GM19240 (cell line): ENCODE results near the gene RAP1GAP.

ENCODE experiments used
- DNase-seq: peaks from one replicate; pipeline ENCODE4 v3.0.0; 2011; ENCODE audit warnings: low spot score; ENCODE audit not compliant: insufficient read length

Gene RAP1GAP

GRCh38 chr1:21594501-21594900 is 74.7 kb downstream of the RAP1GAP start:
- no peak for DNase-seq

GRCh38 chr1:21593231-21593630 is 75.9 kb downstream of the RAP1GAP start:
- DNase-seq, result no peak

DNA sequence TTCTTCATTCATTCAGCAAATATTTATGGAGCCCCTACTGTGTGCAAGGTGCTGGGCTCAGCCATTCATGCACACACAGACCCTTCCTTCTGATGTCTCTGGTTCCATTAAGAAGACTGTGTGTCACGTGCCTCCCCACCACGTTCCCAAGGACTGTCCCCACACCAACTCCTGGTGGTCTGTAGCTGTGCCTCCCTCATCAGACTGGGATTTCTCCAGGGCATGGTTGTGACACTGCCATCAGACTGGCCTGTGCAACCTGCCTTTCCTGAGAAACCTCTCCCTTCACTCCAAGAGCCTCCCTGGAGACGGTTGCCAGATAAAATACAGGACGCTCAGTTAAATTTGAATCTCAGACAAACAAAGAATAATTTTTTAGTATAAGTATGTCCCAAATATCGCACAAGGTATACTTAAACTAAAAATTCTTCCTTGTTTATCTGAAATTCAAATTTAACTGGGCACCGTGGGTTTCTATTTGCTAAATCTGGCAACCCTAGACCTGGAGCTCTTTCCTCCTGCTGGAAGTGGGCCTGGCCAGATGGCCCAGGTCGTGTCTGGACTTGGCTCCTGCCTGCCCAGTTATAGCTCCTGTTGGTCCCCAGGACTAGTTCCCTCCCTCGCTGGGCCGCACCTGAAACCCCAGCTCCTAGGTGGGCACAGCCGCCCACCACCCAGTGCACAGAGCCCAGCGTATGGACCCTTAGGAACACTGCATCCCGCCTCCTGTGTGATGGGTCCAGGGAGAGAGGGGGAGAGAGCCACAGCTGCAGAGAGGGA is 76.9 kb downstream of the RAP1GAP start:
- DNase-seq, result no peak

DNA sequence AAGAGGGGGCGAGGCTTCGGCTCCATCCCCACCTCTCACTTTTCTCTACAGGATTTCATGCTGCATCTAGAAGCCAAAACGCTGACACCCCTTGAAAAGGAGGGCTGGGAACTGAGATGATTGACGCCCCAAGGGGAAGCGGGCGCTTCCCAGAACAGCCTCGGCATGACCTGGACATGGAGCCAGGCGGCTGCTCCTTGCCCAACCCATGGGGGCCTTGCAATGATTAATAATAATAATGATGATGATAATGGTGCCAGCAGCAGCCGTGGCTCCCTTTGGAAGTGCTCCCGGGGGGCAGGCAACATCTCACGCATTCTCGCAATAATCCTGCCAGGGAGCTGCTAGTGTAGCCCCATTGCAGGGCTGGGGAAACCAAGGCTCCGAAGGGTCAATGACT is 78.2 kb downstream of the RAP1GAP start:
- DNase-seq, result no peak

DNA sequence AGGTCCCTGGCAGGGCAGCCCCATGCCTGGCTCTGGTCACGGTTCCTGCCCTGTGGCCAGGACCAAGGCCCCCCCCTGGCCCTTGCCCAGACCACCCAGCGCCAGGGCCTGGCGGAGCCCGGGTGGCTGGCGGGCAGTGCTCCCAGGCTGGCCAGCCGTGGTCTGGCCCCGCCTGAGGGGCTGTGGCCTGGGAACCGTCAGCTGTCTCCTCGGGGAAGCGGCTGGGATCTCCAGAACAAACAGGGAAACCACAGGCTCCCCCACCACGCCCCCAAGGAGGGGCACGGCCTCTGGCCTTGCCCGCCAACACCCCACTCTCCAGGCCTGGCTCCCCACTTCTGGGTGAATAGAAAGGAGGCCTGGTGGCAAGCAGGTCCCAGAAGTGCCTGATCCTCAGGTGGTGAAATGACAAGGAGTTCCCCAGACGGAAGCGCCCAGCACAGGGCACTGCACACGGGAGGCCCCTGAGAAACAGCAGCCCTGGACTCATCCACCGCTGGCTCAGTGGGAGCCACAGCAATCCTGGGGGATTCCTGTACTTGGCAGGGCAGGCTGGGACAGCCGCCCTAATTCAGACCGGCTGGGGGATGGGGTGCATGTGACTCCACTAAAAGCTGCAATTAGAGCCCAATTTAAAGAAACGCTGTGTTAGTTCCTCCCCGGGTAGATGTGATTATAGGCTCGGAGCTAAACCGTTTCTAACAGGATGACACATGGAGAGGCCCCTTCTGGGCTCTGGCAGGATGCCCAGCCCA is 78.9 kb downstream of the RAP1GAP start:
- no peak for DNase-seq

DNA sequence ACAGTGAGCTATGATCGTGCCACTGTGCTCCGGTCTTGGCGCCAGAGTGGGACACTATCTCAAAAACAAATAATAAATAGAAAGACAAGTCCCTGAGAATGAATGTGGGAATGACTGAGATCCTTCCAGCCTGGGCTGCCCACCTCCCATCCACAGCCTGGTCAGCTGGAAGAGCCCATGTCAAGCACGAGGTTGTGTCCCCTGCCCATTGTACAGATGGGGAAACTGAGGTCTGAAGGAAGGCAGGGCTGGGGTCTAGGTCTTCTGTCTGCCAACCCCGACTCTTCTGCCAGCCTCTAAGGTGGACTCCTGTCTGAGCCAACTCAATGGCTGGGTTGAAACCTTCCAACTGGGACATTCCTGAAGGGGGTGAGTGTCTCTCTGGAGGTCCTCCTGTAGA is 79.5 kb downstream of the RAP1GAP start:
- DNase-seq, result no peak

DNA sequence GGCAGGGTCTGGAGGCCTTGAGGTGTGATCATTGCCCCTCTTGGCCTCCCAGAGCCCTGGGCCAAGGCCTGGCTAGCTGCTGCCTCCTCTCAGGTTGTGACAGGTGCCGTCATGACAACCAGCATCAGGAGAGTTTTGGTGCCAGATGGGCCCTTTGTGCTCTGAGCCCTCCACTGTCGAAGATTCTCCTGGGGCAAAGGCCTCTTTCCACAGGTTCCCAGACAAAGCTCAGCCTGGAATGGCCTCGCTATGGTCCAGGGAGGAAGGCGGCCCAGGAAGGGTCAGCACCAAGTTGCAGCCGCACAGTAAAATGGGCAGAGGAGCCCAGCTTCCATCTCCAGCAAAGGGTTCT is 81.6 kb downstream of the RAP1GAP start:
- DNase-seq, result no peak

DNA sequence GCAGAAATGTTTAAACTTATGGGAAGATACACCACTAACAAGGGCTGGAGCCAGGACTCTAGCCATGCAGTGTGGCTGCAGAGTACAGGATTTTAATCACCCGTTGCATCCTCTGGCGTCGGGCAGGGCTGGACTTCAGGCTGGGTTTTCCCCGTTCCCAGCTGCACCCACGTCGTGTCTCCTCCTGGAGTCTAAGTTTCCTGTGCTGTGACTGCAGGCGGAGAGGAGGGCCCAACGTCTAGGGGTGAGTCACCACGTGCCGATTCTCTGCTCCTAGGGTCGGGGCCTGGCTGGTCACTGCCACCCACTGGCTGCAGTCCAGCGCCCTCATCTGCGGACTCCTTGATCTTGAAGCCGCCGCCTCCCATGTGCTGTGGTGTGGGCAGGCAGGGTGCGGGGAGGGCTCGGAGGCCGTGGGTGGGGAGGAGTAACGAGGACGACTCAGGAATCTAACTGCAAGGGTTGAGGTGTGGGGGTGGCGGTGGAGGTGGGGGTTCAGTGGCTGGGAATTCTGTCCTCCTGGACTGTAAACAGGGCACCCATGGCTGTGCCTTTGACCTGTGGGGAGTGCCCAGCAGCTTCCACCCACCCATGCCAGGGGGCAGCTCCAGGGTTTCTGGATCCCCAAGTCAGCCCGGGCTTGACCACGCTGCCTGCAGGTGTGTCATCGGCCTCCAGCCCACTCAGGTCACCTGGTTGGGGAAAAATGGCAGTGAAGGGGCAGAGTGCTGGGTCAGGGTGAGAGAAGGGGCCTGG is 82.1 kb downstream of the RAP1GAP start:
- no peak for DNase-seq

DNA sequence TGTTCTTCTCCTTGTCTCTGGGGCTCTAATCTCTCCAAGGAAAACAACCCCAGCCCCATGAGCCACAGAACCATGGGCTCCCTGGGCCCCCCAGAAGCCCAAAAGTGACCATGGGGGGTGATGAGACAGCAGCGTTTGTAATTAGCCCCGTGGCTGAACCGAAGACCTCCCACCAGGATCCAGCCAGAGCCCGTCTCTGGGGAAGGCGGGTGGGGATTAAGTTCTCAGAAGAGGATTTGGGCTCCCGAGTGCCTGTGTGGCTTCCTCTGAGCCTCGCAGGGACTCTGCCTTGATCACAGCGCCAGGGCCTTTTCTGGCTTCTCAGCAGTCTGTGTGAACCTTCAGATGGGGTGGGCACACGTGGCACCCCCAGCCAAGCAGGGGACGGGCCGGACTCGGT is 82.9 kb downstream of the RAP1GAP start:
- DNase-seq, result no peak

GRCh38 chr1:21585037-21585436 is 84.1 kb downstream of the RAP1GAP start:
- DNase-seq, result no peak

DNA sequence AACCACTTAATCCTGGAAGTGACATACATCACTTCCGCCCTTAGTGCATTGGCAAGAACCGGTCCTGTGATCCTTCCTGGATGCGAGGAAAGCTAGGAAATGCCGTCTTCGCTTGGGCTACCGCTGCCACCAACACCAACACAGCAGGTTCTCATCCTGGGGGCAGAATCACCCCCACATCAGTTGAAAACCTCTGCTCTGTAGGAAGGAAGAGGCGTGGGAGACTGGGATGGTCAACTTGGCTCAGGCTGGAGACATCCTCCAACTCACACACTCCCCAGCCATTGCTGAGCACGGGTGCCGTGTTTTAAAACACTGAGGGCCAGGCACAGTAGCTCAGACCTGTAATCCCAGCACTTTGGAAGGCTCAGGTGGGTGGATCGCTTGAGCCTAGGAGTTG is 85.1 kb downstream of the RAP1GAP start:
- no peak for DNase-seq

- DNase-seq, result no peak
Measured at GRCh38 chr1:21579791-21580190, 89.4 kb downstream of the RAP1GAP start.

- no peak for DNase-seq
Measured at GRCh38 chr1:21577933-21578332, 91.2 kb downstream of the RAP1GAP start.

- no peak for DNase-seq
Measured at GRCh38 chr1:21577324-21577723, 91.8 kb downstream of the RAP1GAP start.

DNA sequence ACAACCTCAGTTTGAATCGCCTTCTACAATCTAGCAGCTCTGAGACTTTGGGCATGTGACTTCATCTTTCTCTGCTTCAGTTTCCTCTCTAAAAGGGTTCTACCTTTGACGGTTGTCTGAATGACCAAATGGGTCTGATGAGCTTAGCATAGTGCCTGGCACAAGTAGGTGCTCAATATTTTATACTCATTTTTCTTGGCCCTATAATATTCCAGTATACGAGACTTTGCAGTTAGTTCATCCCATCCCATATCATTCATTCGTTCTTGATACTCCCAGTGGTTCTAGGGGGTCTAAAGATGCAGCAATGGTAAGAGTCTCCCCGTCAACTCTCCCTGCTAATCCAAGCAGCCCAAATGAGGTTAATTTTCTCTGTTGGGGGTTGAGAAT is 92.4 kb downstream of the RAP1GAP start:
- DNase-seq, result no peak

- no peak for DNase-seq
Measured at GRCh38 chr1:21576031-21576797, 92.9 kb downstream of the RAP1GAP start.

DNA sequence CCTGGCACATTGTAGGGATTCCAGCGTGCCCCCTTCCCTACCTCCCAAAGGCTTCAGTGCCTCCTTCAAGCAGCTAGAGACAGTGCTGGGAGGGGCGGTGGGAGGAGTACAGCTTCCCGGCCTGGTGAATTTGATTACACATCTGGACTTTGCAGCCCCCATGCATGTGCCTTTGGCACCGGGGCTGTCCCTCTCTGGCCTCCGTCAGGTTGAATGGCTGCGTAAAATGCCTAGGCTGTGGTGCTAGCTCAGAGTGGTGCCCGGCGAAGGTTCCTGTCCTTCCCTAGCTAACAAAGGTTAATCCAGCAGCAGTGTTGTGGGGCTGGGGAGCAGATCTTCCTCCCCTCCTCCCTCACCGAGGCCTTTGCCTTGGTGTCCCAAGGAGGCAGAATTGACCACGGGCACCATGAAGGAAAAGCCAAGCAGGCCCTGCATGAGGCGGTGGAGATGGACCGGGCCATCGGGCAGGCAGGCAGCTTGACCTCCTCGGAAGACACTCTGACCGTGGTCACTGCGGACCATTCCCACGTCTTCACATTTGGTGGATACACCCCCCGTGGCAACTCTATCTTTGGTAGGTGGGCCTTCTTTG is 93.7 kb downstream of the RAP1GAP start:
- DNase-seq, result no peak

DNA sequence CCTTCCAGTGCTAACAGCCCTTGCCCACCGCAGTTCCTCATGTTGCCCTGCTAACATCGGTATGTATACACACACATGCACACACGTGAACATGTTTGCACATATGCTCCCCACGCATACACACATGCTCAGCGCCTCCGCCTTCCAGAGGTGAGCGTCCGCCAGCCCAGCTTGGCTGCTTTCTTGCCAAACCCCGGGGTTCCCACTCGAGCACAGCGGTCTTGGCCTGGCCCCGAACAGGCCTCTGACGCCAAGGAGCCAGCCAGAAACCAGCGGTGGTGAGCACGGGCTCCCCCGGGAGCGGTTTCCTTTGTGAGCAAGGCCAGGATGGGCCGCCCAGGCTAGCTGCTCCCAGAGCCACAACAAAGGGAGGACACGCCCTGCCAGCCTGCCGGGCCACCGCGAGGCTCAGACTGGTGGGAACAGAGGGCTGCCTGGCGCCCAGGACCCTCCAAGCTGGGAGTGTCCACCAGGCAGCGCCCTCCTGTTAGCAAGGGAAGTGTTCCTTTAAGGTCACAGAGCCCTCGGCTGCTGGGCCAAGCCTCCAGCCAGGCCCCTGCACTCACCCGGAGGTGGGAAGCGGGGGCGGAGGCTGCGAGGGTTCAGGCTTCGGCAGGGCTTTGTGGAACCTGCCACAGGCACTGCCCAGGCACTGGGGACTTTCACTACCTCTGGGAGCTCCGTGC is 94.5 kb downstream of the RAP1GAP start:
- DNase-seq, result no peak

DNA sequence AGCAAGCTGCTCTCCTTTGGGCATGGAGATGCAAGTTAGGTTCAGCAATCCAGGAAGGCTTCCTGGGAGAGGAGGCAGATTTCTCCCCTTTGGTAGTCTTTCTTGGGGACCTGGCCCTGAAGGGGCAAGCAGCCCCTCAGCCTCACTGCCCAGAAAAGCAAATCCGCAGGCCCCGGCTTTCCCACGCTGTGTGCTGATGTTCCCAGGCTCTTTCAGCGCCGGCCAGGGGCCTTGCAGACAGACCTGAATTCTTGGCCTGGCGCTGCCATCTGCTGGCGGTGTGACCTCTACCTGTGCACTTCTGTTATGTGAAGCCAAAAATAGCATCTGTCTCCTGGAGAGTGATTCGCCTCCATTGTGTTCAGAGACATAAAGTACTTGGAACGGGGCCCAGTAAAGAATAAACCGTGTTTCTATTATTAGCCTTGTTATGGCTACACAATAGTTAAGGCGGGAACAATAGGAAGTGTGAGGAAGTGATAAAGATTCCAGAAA is 95.1 kb downstream of the RAP1GAP start:
- DNase-seq, result no peak

DNA sequence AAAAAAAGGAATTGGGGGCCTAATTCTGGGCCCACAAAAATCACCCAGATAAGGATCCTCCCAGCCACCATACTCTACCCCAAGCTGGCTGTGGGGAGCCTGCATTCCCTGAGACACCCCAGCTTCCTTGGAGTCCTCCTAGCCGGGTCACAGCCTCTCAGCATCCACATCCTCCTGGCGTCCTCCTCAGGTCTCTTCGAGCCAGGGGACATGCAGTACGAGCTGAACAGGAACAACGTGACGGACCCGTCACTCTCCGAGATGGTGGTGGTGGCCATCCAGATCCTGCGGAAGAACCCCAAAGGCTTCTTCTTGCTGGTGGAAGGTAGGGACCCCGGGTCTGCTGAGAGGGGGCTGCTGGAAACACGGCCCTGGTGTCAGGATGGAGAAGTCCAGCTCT is 95.7 kb downstream of the RAP1GAP start:
- DNase-seq, result no peak
